Measurements from ENCODE around the gene POU2AF2. TPM values are rescaled to one million over a fixed set of nuclear protein-coding genes. Genes with fewer than 3 reads are reported as not detected.
"Not testable (repeated sequence)": the region's sequence is repeated elsewhere in the genome, so short reads cannot be mapped to it uniquely, and the experiment has no call there.

POU2AF2 gene
- total RNA-seq, 1 donor from 2014 or later: not detected

GRCh38 chr11:111253630-111254029 lies 8.1 kb downstream of the POU2AF2 start:
- intact Hi-C loops (cut with micrococcal nuclease): no loop called here

- intact Hi-C loops (cut with micrococcal nuclease): no loop called here
Observed at GRCh38 chr11:111258046-111258445, 12.5 kb downstream of the POU2AF2 start.

GRCh38 chr11:111259896-111260295 lies 14.4 kb downstream of the POU2AF2 start:
- intact Hi-C loops (cut with micrococcal nuclease): no loop called here

- intact Hi-C loops (cut with micrococcal nuclease): no loop called here
Observed at GRCh38 chr11:111260811-111261210, 15.3 kb downstream of the POU2AF2 start.

- intact Hi-C loops (cut with micrococcal nuclease): no loop called here
Observed at GRCh38 chr11:111264646-111265045, 19.1 kb downstream of the POU2AF2 start.

GRCh38 chr11:111265421-111265820 lies 19.9 kb downstream of the POU2AF2 start:
- intact Hi-C loops (cut with micrococcal nuclease): no loop called here

- intact Hi-C loops (cut with micrococcal nuclease): not testable (repeated sequence)
Observed at GRCh38 chr11:111268303-111268702, 22.8 kb downstream of the POU2AF2 start.

GRCh38 chr11:111269146-111269868 lies 23.8 kb downstream of the POU2AF2 start:
- intact Hi-C loops (cut with micrococcal nuclease): no loop called here

GRCh38 chr11:111272420-111272819 lies 26.9 kb downstream of the POU2AF2 start:
- intact Hi-C loops (cut with micrococcal nuclease): no loop called here

- intact Hi-C loops (cut with micrococcal nuclease): loop anchor here (1.0 to 2.0 kb wide), 5 partner anchors 141 to 834 kb away; no protein-coding TSS in a partner anchor
Observed at GRCh38 chr11:111282562-111283075, 37.1 kb downstream of the POU2AF2 start.

GRCh38 chr11:111283945-111284481 lies 38.5 kb downstream of the POU2AF2 start:
- intact Hi-C loops (cut with micrococcal nuclease): loop anchor here (1.0 to 2.0 kb wide), 5 partner anchors 139 to 835 kb away; no protein-coding TSS in a partner anchor

GRCh38 chr11:111285189-111286091 lies 39.9 kb downstream of the POU2AF2 start:
- intact Hi-C loops (cut with micrococcal nuclease): no loop called here

GRCh38 chr11:111291764-111292163 lies 46.2 kb downstream of the POU2AF2 start:
- intact Hi-C loops (cut with micrococcal nuclease): no loop called here

- intact Hi-C loops (cut with micrococcal nuclease): not testable (repeated sequence)
Observed at GRCh38 chr11:111292408-111292807, 46.9 kb downstream of the POU2AF2 start.

GRCh38 chr11:111296196-111296595 lies 50.7 kb downstream of the POU2AF2 start:
- intact Hi-C loops (cut with micrococcal nuclease): no loop called here

GRCh38 chr11:111297696-111298095 lies 52.2 kb downstream of the POU2AF2 start:
- intact Hi-C loops (cut with micrococcal nuclease): no loop called here

- intact Hi-C loops (cut with micrococcal nuclease): no loop called here
Observed at GRCh38 chr11:111298413-111299100, 53.0 kb downstream of the POU2AF2 start, which contains the start of gene POU2AF3. POU2AF3 (plus strand) TSS chr11:111298546; CDS start chr11:111298582, 36 bp downstream.

- intact Hi-C loops (cut with micrococcal nuclease): no loop called here
Observed at GRCh38 chr11:111299101-111300026, 53.8 kb downstream of the POU2AF2 start.

- intact Hi-C loops (cut with micrococcal nuclease): no loop called here
Observed at GRCh38 chr11:111300569-111300968, 55.0 kb downstream of the POU2AF2 start.
